Measurements from ENCODE around the gene MND1. TPM values are rescaled to one million over a fixed set of nuclear protein-coding genes. Genes with fewer than 3 reads are reported as not detected.
A peak's percentile ranks its signal among the peaks of the same experiment; 100 is the strongest.

Gene MND1
- total RNA-seq, 6 experiments from 2014 or later: 4.1 to 9.2 (median 7.3) TPM

DNA sequence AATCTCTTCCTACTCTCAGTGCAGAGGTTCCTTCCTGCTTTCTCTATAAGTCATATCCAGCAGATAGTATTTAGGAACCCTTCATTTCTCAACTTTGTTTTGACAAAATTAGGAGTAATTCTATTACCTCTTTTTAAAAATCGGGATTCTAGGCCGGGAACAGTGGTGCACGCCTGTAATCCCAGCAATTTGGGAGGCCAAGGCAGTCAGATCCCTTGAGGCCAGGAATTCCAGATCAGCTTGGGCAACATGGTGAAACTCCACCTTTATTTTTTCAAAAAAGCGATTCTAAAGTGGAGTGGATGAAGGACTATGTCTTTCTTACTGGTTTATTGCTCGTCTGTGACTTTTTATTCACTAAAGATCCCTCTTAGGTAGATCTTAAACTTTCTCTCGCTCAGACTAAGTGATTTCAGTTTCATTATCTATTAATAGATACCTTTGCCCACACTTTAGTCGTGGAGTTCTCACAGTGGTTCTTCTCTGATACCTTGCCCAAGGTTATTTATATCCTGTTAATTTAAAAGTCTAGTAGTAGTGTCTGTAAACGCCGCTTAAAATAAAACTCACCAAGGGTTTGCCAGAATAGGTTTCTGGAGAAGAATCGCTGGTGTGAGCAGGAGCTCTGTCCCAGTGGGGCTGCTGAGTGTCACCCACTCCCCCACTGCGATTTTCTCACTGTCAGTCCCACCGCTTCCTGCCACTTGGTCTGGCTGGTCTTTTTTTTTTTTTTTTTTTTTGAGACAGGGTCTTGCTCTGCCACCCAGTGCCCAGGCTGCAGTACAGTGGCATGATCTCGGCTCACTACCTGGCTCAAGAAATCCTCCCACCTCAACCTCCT is 94.6 kb downstream of the MND1 start:
- Mint-ChIP-seq H3K27me3 (ENCODE audit: insufficient read depth) (peaks cover 4% of the 10 kb centered on the region), H3K4me1 (ENCODE audit: low read depth) (no peaks in the 10 kb centered on the region), H3K27ac (no peak overlapping the region), H3K9me3 (no peaks in the 10 kb centered on the region), H3K4me3 (no peak overlapping the region), H3K36me3 (ENCODE audit: low read depth) (no peaks in the 10 kb centered on the region)
- no peak for DNase-seq
- TF ChIP-seq, protein P1, sequence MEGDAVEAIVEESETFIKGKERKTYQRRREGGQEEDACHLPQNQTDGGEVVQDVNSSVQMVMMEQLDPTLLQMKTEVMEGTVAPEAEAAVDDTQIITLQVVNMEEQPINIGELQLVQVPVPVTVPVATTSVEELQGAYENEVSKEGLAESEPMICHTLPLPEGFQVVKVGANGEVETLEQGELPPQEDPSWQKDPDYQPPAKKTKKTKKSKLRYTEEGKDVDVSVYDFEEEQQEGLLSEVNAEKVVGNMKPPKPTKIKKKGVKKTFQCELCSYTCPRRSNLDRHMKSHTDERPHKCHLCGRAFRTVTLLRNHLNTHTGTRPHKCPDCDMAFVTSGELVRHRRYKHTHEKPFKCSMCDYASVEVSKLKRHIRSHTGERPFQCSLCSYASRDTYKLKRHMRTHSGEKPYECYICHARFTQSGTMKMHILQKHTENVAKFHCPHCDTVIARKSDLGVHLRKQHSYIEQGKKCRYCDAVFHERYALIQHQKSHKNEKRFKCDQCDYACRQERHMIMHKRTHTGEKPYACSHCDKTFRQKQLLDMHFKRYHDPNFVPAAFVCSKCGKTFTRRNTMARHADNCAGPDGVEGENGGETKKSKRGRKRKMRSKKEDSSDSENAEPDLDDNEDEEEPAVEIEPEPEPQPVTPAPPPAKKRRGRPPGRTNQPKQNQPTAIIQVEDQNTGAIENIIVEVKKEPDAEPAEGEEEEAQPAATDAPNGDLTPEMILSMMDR (IDR thresholded peaks at IDR 0.05): no peak

DNA sequence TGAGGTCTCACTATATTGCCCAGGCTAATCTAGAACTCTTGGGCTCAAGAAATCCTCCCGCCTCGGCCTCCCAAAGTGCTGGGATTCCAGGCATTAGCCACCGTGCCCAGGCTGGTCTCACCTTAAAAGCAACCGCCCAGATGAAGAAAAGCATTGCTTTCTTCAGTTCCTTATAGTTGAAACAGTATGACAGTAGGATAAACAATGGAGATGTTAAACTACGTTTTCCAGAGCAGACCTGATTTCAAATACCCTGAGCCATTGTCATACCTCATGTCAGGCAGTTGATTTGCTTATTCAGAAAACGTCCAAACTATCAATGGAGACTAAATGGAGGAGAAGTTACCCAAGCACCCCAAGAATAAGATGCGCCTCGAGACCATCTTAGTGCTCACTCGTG is 95.3 kb downstream of the MND1 start:
- no peaks in the 10 kb centered on the region for H3K36me3 Mint-ChIP-seq (ENCODE audit: low read depth)

DNA sequence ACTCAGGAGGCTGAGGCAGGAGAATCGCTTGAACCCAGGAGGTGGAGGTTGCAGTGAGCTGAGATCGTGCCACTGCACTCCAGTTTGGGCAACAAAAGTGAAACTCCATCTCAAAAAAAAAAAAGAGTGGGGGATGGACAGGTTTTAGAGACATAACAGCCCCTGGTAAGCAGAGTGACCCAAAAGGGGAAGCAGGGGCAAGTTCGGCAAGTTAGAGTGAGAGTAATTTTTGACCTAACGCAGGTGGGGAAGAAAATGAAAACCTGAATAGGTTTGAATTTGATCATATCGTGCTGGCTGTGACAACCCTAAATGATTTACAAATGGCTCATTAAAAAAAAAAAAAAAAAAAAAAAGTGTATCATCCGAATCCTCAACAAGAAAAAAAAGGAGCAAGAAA is 96.0 kb downstream of the MND1 start:
- no peaks in the 10 kb centered on the region for H3K9me3 Mint-ChIP-seq
- H3K4me1 Mint-ChIP-seq (ENCODE audit: low read depth): no peaks in the 10 kb centered on the region
- peaks cover 2% of the 10 kb centered on the region for H3K27me3 Mint-ChIP-seq (ENCODE audit: insufficient read depth)
- no peak overlapping the region for H3K4me3 Mint-ChIP-seq
- no peak for DNase-seq
- H3K36me3 Mint-ChIP-seq (ENCODE audit: low read depth): no peaks in the 10 kb centered on the region
- TF ChIP-seq, protein P1 (IDR thresholded peaks at IDR 0.05): no peak
- no peak overlapping the region for H3K27ac Mint-ChIP-seq

More for the DNA sequence above, 95.3 kb downstream of the MND1 start:
- Mint-ChIP-seq H3K4me3 (no peak overlapping the region), H3K27ac (no peak overlapping the region), H3K9me3 (no peaks in the 10 kb centered on the region), H3K27me3 (ENCODE audit: insufficient read depth) (peaks cover 2% of the 10 kb centered on the region), H3K4me1 (ENCODE audit: low read depth) (no peaks in the 10 kb centered on the region)
- no peak for DNase-seq
- TF ChIP-seq, protein P1 (IDR thresholded peaks at IDR 0.05): no peak

DNA sequence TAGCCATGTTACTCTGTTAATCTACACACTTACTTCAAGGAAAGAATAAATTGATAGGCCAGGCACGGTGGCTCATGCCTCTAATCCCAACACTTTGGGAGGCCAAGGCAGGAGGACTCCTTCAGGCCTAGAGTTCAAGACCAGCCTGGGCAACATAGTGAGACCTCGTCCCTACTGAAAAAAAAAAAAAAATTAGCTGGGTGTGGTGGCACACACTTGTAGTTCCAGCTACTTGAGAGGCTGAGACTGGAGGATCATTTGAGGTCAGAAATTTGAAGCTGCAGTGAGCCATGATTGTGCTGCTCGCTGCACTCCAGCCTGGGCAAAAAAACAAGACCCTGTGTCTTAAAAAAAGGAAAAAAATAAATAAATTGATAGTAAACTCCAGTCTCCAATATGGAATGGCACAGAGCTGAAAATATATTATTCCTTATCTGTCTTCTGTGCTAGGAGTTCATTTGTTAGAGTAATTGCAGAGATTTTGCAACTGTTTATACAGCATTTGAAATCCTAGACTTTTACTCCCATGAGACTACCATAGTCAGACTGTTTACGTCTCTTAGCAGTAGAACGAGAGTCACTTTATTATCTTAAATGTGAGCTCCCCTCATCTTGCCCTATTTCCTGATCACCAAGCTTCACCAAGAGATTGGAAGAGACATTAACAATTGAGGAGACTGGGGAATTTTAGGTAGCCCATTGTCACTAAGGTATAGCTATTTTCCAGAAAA is 102.9 kb downstream of the MND1 start:
- TF ChIP-seq, protein P1 (IDR thresholded peaks at IDR 0.05): no peak
- Mint-ChIP-seq H3K27ac (no peak overlapping the region), H3K36me3 (ENCODE audit: low read depth) (no peaks in the 10 kb centered on the region), H3K27me3 (ENCODE audit: insufficient read depth) (no peaks in the 10 kb centered on the region), H3K4me3 (peak overlapping the region; percentile 80), H3K4me1 (ENCODE audit: low read depth) (peaks cover 26% of the 10 kb centered on the region), H3K9me3 (no peaks in the 10 kb centered on the region)
- DNase-seq: no peak

DNA sequence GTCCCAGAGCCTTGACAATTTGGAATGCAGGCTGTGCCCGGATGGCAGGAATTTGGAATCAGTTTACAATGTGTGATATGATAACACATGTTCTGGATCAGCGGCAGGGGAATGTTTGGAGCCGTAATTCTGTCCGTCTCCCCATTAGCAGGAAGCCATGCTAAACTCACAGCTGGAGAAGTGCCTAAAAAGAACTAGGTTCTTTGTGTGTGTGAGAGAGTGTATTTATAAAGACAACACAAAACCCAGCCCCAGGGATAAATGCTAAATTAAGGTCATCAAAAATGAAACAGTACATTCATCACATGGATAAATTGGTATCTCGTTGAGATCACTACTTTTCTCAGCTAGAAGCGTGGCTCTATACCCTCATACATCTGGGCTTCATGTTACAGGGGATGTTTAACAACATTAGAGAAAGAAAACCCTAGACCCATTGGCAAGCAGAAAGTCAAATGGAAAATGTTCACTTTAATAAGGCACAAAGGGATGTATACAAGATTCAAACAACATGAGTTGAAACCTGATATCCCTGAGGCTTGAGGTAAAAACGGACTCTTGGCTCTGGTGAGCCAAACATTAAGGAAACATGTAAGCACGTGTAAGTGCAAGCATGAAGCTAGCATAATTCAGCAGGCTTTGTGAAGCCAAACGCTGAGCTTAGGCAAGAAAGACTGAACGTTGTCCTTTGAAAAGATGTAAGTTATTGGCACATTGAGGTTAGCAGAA is 103.7 kb downstream of the MND1 start:
- Mint-ChIP-seq H3K4me3 (peak overlapping the region; percentile 80), H3K36me3 (ENCODE audit: low read depth) (no peaks in the 10 kb centered on the region), H3K27ac (no peak overlapping the region), H3K4me1 (ENCODE audit: low read depth) (peaks cover 26% of the 10 kb centered on the region), H3K9me3 (no peaks in the 10 kb centered on the region), H3K27me3 (ENCODE audit: insufficient read depth) (no peaks in the 10 kb centered on the region)
- no peak for DNase-seq
- TF ChIP-seq, protein P1 (IDR thresholded peaks at IDR 0.05): no peak

Data from HFFc6 (cell line).